ENCODE measurements around the gene FN3K. TPM values are rescaled to one million over a fixed set of nuclear protein-coding genes. Genes with fewer than 3 reads are reported as not detected.

The FN3K gene
- total and polyA plus RNA-seq, 2 of the 13 experiments (the other 11 are each of a cell fraction or from before 2014, with no cell fraction given), result 3.5 to 12.2 TPM

GRCh38 chr17:82737967-82738877 is 2.8 kb downstream of the FN3K start (continued):
- peak; percentile 99 for TF ChIP-seq POGK (CRISPR knock-in tag; conservative IDR thresholded peaks at IDR 0.05)
- no peak for TF ChIP-seq ZNF354B (CRISPR knock-in tag; IDR thresholded peaks at IDR 0.05)
- TF ChIP-seq PREB (CRISPR knock-in tag; IDR thresholded peaks at IDR 0.05), result peak; percentile 66; the same call in 1 of the 2 replicates
- peak; percentile 74; the same call in 1 of the 2 replicates for TF ChIP-seq FOXK2 (IDR thresholded peaks at IDR 0.05)
- peak; percentile 99 for TF ChIP-seq SRY (CRISPR knock-in tag; IDR thresholded peaks at IDR 0.05)
- peak; percentile 87; the same call in 1 of the 2 replicates for TF ChIP-seq AHDC1 (CRISPR knock-in tag; IDR thresholded peaks at IDR 0.05; ENCODE audit: borderline replicate concordance)
- peak; percentile 98 for TF ChIP-seq HIC2 (CRISPR knock-in tag; IDR thresholded peaks at IDR 0.05; ENCODE audit: low read depth)
- peak; percentile 98 for TF ChIP-seq MLXIP (CRISPR knock-in tag; IDR thresholded peaks at IDR 0.05; ENCODE audit: borderline replicate concordance)
- TF ChIP-seq SMARCC2 (IDR thresholded peaks at IDR 0.05), result no peak
- peak; percentile 96 for TF ChIP-seq ZNF18 (CRISPR knock-in tag; IDR thresholded peaks at IDR 0.05; ENCODE audit: insufficient replicate concordance)
- TF ChIP-seq RARA (CRISPR knock-in tag; IDR thresholded peaks at IDR 0.05), result peak; percentile 92
- peak; percentile 83 for TF ChIP-seq RBFOX2 (IDR thresholded peaks at IDR 0.05; ENCODE audit: low read depth, low read length)
